PC-3 (cell line): ENCODE measurements around the gene EGFL8. TPM values are rescaled to one million over a fixed set of nuclear protein-coding genes. Genes with fewer than 3 reads are reported as not detected.

Experiments
- ATAC-seq: fragments of 200-7000 bp; cut with Tn5 transposase; 2 replicates; pipeline ENCODE4 v1.9.1; 2020; ENCODE audit warnings: mild to moderate bottlenecking, moderate library complexity
- BruUV-seq: library from RNA; stranded (reverse); fragments of 400-500 nt; replicated peaks from 2 replicates; lab custom pipeline; 2021; lab: Mats Ljungman, UMichigan
- CTCF ChIA-PET: fragments of 300-600 bp; sonication (Branson Sonifier 250); formaldehyde crosslinking; loops from one replicate; lab custom pipeline; 2022; ENCODE audit warnings: antibody characterized with exemption; lab: Charles Lee
- POLR2A ChIA-PET: fragments of 300-600 bp; sonication (Branson Sonifier 250); formaldehyde crosslinking; loops from one replicate; lab custom pipeline; 2022; ENCODE audit warnings: antibody characterized with exemption; ENCODE audit not compliant: unreplicated experiment; lab: Charles Lee
- DNase-seq: peaks from one replicate; pipeline ENCODE4 v3.0.0-alpha.2; 2015
- H2AFZ ChIP-seq: fragments of 300-600 bp; sonication (generic); 2 replicates; pipeline ENCODE4 v1.6.0; 2016; ENCODE audit warnings: antibody characterized with exemption, low read length
- H3F3A ChIP-seq: fragments of 300-600 bp; sonication (generic); one replicate; pipeline ENCODE4 v1.6.0; 2017; ENCODE audit warnings: antibody characterized with exemption, low read length, control low read depth, mild to moderate bottlenecking; ENCODE audit not compliant: unreplicated experiment
- H3K27ac ChIP-seq: fragments of 300-600 bp; sonication (generic); 2 replicates; pipeline ENCODE4 v1.5.1; 2016; ENCODE audit warnings: mild to moderate bottlenecking, low read length
- H3K27me3 ChIP-seq: fragments of 300-600 bp; sonication (generic); 2 replicates; pipeline ENCODE4 v1.6.1; 2016; ENCODE audit warnings: low read length, mixed read lengths
- H3K36me3 ChIP-seq: fragments of 300-600 bp; sonication (generic); 2 replicates; pipeline ENCODE4 v1.6.1; 2016; ENCODE audit warnings: low read depth, mixed run types, low read length, mixed read lengths
- H3K4me1 ChIP-seq: fragments of 300-600 bp; sonication (generic); 2 replicates; pipeline ENCODE4 v1.5.1; 2016; ENCODE audit warnings: low read length; ENCODE audit not compliant: insufficient read depth
- H3K4me2 ChIP-seq: fragments of 300-600 bp; sonication (generic); 2 replicates; pipeline ENCODE4 v1.6.0; 2016; ENCODE audit warnings: low read length
- H3K4me3 ChIP-seq: fragments of 300-600 bp; sonication (generic); 2 replicates; pipeline ENCODE4 v1.5.1; 2016; ENCODE audit warnings: mild to moderate bottlenecking, low read length, mixed read lengths
- H3K79me2 ChIP-seq: fragments of 300-600 bp; sonication (generic); 2 replicates; pipeline ENCODE4 v1.6.1; 2017; ENCODE audit warnings: low read length, mixed read lengths
- H3K9ac ChIP-seq: fragments of 300-600 bp; sonication (generic); 2 replicates; pipeline ENCODE4 v1.6.0; 2016; ENCODE audit warnings: mild to moderate bottlenecking, low read length
- H3K9me2 ChIP-seq: fragments of 300-600 bp; sonication (generic); replicated peaks from 2 replicates; pipeline ENCODE4 v1.6.1; 2016; ENCODE audit warnings: mixed run types, low read length, mixed read lengths
- H3K9me3 ChIP-seq: fragments of 300-600 bp; sonication (generic); 2 replicates; pipeline ENCODE4 v1.6.1; 2016; ENCODE audit warnings: low read length, mixed read lengths
- H4K20me1 ChIP-seq: fragments of 300-600 bp; sonication (generic); 2 replicates; pipeline ENCODE4 v1.6.1; 2016; ENCODE audit warnings: low read length, mixed read lengths
- CTCF ChIP-seq: fragments of 300-600 bp; sonication (generic); conservative IDR thresholded peaks from 2 replicates; pipeline ENCODE4 v1.5.1; 2017; ENCODE audit warnings: antibody characterized with exemption, low read depth, mild to moderate bottlenecking, low read length
- EZH2 ChIP-seq: fragments of 300-600 bp; sonication (generic); IDR thresholded peaks from one replicate; pipeline ENCODE4 v1.6.1; 2017; ENCODE audit warnings: antibody characterized with exemption, mild to moderate bottlenecking, low read length; ENCODE audit not compliant: unreplicated experiment
- EZH2phosphoT487 ChIP-seq: fragments of 300-600 bp; sonication (generic); IDR thresholded peaks from 2 replicates; pipeline ENCODE4 v1.6.1; 2018; ENCODE audit warnings: mild to moderate bottlenecking, antibody characterized with exemption, low read length, borderline replicate concordance
- intact Hi-C: fragments of 100-400 bp; cut with micrococcal nuclease; formaldehyde crosslinking; loops from 2 replicates; pipeline ENCODE4 v1.9.0; 2023
- total RNA-seq: library from RNA; depleted of rRNA; stranded (reverse); fragments of >200 nt; gene quantifications from 2 replicates; pipeline ENCODE4 v1.2.3, GENCODE V29; 2014

The EGFL8 gene
- total RNA-seq, 1 experiment from 2014 or later = 7.9 TPM

DNA sequence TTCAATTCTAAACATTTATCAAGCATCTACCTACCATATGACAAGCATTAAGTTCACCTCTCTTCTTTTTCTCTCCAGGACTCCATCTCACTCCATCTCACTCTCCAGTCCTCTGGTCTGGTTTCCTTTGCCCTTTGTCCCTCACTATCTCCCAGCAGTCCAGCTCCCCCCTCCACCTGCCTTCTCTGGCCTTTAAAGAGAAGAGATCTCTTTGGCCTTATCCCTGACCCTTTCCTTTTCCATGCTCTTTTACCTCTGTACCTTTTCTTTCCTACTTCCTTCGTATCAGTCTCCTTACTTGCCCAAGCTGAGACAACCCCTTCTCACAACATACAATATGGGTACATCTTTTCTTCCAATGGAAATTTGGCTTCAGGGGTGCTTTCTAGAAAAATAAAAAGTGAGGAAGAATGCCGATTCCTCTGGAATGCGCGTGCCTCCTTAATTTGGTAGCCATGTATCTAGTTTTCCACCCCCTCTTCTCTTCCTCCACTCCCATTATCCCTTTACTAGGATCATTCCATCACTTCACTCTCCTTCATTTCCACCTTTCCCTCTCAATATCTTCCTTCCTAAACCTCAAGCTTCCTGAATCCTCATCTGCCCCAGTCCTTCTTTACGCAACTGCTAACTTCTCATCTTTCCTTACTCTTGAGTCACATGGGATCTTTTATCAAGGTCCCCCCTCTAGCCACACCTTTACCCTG, 12.2 kb downstream of the EGFL8 start:
- H3K4me1 ChIP-seq = peaks cover 33% of the 10 kb centered on the region
- H2AFZ ChIP-seq = peak overlapping the region; percentile 95
- H3K4me3 ChIP-seq = peak overlapping the region; percentile 94
- H3K27me3 ChIP-seq = no peaks in the 10 kb centered on the region
- intact Hi-C loops = loop anchor here (1.0 to 5.0 kb wide), 2 partner anchors 22 to 219 kb away; partner anchors contain the start of genes NELFE, PPT2 and SKIC2
- DNase-seq = peak; percentile 62
- no peaks in the 10 kb centered on the region for H3K9me3 ChIP-seq
- ChIA-PET POLR2A (interaction anchor here (0.6 kb wide), 1 partner anchor 14 kb away, joined by 3 read pairs; the partner anchor contains the start of gene PBX2), CTCF (interaction anchor here (0.5 kb wide), 1 partner anchor 62 kb away, joined by 9 read pairs; no protein-coding TSS in a partner anchor)
- H3K27ac ChIP-seq = peak overlapping the region; percentile 83
- H4K20me1 ChIP-seq = no peaks in the 10 kb centered on the region
- ATAC-seq = no peak
- BruUV-seq = TSS peak; percentile 17
- no peaks in the 10 kb centered on the region for H3K9me2 ChIP-seq
- peak overlapping the region; percentile 93 for H3K4me2 ChIP-seq
- TF ChIP-seq EZH2phosphoT487 = no peak
- TF ChIP-seq CTCF = no peak
- no peak for TF ChIP-seq EZH2
- peaks cover 33% of the 10 kb centered on the region for H3K79me2 ChIP-seq
- H3K36me3 ChIP-seq = peaks cover 5% of the 10 kb centered on the region
- no peaks in the 10 kb centered on the region for H3F3A ChIP-seq
- H3K9ac ChIP-seq = peak overlapping the region; percentile 90

- H3K9me3 ChIP-seq = no peaks in the 10 kb centered on the region
- TSS peak; percentile 71 for BruUV-seq
- no peaks in the 10 kb centered on the region for H3K27me3 ChIP-seq
- DNase-seq (no peak), ATAC-seq (peak; percentile 6)
- H3F3A ChIP-seq = no peaks in the 10 kb centered on the region
- peak overlapping the region; percentile 94 for H3K4me3 ChIP-seq
- peak overlapping the region; percentile 83 for H3K27ac ChIP-seq
- intact Hi-C loops = loop anchor here (5.0 kb wide), 1 partner anchor 220 kb away; the partner anchor contains the start of genes NELFE and SKIC2
- H3K79me2 ChIP-seq = peaks cover 33% of the 10 kb centered on the region
- no peaks in the 10 kb centered on the region for H4K20me1 ChIP-seq
- H3K9ac ChIP-seq = peak overlapping the region; percentile 81
- peak overlapping the region; percentile 93 for H3K4me2 ChIP-seq
- peaks cover 5% of the 10 kb centered on the region for H3K36me3 ChIP-seq
- no peak for TF ChIP-seq CTCF
- TF ChIP-seq EZH2phosphoT487 = no peak
- no peak for TF ChIP-seq EZH2
- peaks cover 33% of the 10 kb centered on the region for H3K4me1 ChIP-seq
- H3K9me2 ChIP-seq = no peaks in the 10 kb centered on the region
- ChIA-PET POLR2A (interaction anchor here (0.6 to 1.0 kb wide), 2 partner anchors 19 to 84 kb away, joined by 3 read pairs; no protein-coding TSS in a partner anchor), CTCF (interaction anchor here (0.5 to 1.1 kb wide), 2 partner anchors 18 to 63 kb away, joined by 4 to 9 read pairs; no protein-coding TSS in a partner anchor)
- peak overlapping the region; percentile 95 for H2AFZ ChIP-seq
These were observed 12.9 kb downstream of the EGFL8 start for GRCh38 chr6:32177183-32177787.
